OCI-LY7 (cell line): ENCODE measurements around the gene RAD54L2. TPM values are rescaled to one million over a fixed set of nuclear protein-coding genes. Genes with fewer than 3 reads are reported as not detected.
"Not testable (repeated sequence)": the region's sequence is repeated elsewhere in the genome, so short reads cannot be mapped to it uniquely, and the experiment has no call there.

Experiments used
- BruUV-seq: library from RNA; stranded (reverse); fragments of 400-500 nt; replicated peaks from 2 replicates; lab custom pipeline; 2021; lab: Mats Ljungman, UMichigan
- CTCF ChIA-PET: fragments of 300-600 bp; sonication (Branson Sonifier 250); formaldehyde crosslinking; loops from one replicate; lab custom pipeline; 2022; ENCODE audit warnings: antibody characterized with exemption; ENCODE audit not compliant: unreplicated experiment; lab: Charles Lee
- POLR2A ChIA-PET: fragments of 300-600 bp; sonication (Branson Sonifier 250); formaldehyde crosslinking; loops from one replicate; lab custom pipeline; 2022; ENCODE audit warnings: antibody characterized with exemption; lab: Charles Lee
- DNase-seq: peaks from one replicate; pipeline ENCODE4 v3.0.0-alpha.2; 2015; ENCODE audit warnings: low spot score
- H2AFZ ChIP-seq: fragments of 200-600 bp; sonication (generic), shearing (Covaris generic); 2 replicates; pipeline ENCODE4 v1.6.1; 2014; ENCODE audit warnings: mild to moderate bottlenecking, antibody characterized with exemption, low read length, moderate library complexity
- H3K27ac ChIP-seq: fragments of 200-600 bp; sonication (generic); 2 replicates; pipeline ENCODE4 v1.5.1; 2014; ENCODE audit warnings: mixed run types, low read depth, mild to moderate bottlenecking, moderate library complexity, low read length, inconsistent platforms; ENCODE audit not compliant: poor library complexity, severe bottlenecking
- H3K36me3 ChIP-seq: fragments of 200-600 bp; sonication (generic); 2 replicates; pipeline ENCODE4 v1.6.1; 2014; ENCODE audit warnings: mild to moderate bottlenecking, antibody characterized with exemption, low read length, moderate library complexity, mixed read lengths; ENCODE audit not compliant: insufficient read depth
- H3K4me1 ChIP-seq: fragments of 200-600 bp; sonication (generic); 2 replicates; pipeline ENCODE4 v1.5.1; 2014; ENCODE audit warnings: mild to moderate bottlenecking, low read length; ENCODE audit not compliant: insufficient read depth, poor library complexity, severe bottlenecking
- H3K4me2 ChIP-seq: fragments of 200-600 bp; sonication (generic); 2 replicates; pipeline ENCODE4 v1.6.1; 2014; ENCODE audit warnings: mild to moderate bottlenecking, low read length
- H3K4me3 ChIP-seq: fragments of 200-600 bp; sonication (generic); 2 replicates; pipeline ENCODE4 v1.5.1; 2014; ENCODE audit warnings: mild to moderate bottlenecking, low read depth, low read length; ENCODE audit not compliant: poor library complexity, severe bottlenecking
- H3K79me2 ChIP-seq: fragments of 200-600 bp; sonication (generic); 2 replicates; pipeline ENCODE4 v1.6.1; 2016; ENCODE audit warnings: low read depth, mild to moderate bottlenecking, low read length, moderate library complexity, mixed read lengths; ENCODE audit not compliant: insufficient read depth
- H3K9me2 ChIP-seq: fragments of 200-600 bp; sonication (generic); 2 replicates; pipeline ENCODE4 v1.6.1; 2016; ENCODE audit warnings: mild to moderate bottlenecking, low read length, mixed read lengths; ENCODE audit not compliant: insufficient read depth
- H3K9me3 ChIP-seq: fragments of 200-600 bp; sonication (generic); 2 replicates; pipeline ENCODE4 v1.6.1; 2014; ENCODE audit warnings: mild to moderate bottlenecking, mixed run types, low read length, mixed read lengths
- H4K20me1 ChIP-seq: fragments of 200-600 bp; sonication (generic); 2 replicates; pipeline ENCODE4 v1.6.1; 2014; ENCODE audit warnings: mild to moderate bottlenecking, antibody characterized with exemption, low read length, moderate library complexity, mixed read lengths; ENCODE audit not compliant: insufficient read depth
- EZH2phosphoT487 ChIP-seq: fragments of 200-600 bp; sonication (generic); IDR thresholded peaks from 2 replicates; pipeline ENCODE4 v1.6.1; 2018; ENCODE audit warnings: low read depth, borderline replicate concordance, mild to moderate bottlenecking, mixed run types, antibody characterized with exemption, low read length, moderate library complexity, mixed read lengths
- intact Hi-C: fragments of 100-400 bp; cut with micrococcal nuclease; formaldehyde crosslinking; loops from one replicate; pipeline ENCODE4 v1.10.0; 2022; ENCODE audit not compliant: unreplicated experiment
- total RNA-seq, 2 experiments: library from RNA; depleted of rRNA in 1 of 2; stranded (reverse); fragments of >200 nt in 1 of 2; shearing (Covaris generic) in 1 of 2; gene quantifications; 2 replicates each; pipeline ENCODE4 v1.2.3, GENCODE V29; 2014 to 2022
- TF ChIP-seq, protein P1 (sequence below): fragments of 200-600 bp; sonication (generic); conservative IDR thresholded peaks from 2 replicates; pipeline ENCODE4 v1.5.1; 2014; ENCODE audit warnings: mild to moderate bottlenecking, antibody characterized with exemption, low read length, moderate library complexity, mixed read lengths

RAD54L2 gene
- total RNA-seq, 2 experiments from 2014 or later = 15.0 to 34.0 TPM

DNA sequence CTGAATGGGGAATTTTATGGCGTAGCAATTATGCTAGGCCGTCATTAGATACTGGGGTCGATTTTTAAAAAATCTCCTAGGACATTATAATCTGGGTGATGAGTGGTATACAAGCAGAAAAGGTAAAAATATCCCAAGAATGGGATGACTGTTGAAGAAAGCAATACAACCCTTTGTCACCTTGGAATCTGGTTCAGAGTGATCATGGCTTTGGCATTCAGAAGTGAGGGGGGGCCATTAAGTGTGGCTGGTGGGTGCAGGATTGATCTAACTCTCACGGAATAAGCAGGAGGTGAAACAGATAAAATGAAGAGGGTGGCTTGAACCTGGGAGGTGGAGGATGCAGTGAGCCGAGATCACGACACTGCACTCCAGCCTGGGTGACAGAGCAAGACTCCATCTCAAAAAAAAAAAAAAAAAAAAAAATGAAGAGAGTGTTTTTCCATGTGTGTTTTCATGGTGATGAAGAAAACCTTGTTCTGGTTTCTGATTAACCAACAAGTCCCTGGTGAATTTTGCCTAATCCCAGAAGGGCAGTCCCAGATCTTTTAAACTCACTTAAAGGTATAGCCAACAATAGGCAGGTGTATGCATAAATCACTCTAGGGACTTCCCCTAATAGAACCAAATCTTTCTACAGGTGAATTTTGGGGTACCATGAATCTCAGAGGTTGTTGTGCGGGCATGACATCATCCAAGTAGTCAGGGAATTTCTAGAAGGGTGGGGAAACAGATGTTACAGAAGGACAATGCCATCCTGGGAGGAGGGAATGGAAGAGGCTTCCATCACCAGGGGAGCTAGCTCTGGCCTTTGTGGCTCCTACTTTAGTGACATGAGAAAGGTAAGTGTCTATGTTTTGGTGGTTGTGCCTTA is 3.1 kb upstream of the RAD54L2 start:
- Histone ChIP-seq H3K9me2 (no peaks in the 10 kb centered on the region), H3K4me1 (peaks cover 14% of the 10 kb centered on the region), H3K36me3 (no peaks in the 10 kb centered on the region), H3K4me3 (no peak overlapping the region), H3K79me2 (peaks cover 18% of the 10 kb centered on the region; the same call in 1 of the 2 replicates), H3K4me2 (no peak overlapping the region), H2AFZ (no peak overlapping the region), H3K27ac (no peak overlapping the region), H3K9me3 (no peaks in the 10 kb centered on the region), H4K20me1 (no peaks in the 10 kb centered on the region)
- no peak for DNase-seq
- no TSS peak for BruUV-seq
- TF ChIP-seq, protein P1, sequence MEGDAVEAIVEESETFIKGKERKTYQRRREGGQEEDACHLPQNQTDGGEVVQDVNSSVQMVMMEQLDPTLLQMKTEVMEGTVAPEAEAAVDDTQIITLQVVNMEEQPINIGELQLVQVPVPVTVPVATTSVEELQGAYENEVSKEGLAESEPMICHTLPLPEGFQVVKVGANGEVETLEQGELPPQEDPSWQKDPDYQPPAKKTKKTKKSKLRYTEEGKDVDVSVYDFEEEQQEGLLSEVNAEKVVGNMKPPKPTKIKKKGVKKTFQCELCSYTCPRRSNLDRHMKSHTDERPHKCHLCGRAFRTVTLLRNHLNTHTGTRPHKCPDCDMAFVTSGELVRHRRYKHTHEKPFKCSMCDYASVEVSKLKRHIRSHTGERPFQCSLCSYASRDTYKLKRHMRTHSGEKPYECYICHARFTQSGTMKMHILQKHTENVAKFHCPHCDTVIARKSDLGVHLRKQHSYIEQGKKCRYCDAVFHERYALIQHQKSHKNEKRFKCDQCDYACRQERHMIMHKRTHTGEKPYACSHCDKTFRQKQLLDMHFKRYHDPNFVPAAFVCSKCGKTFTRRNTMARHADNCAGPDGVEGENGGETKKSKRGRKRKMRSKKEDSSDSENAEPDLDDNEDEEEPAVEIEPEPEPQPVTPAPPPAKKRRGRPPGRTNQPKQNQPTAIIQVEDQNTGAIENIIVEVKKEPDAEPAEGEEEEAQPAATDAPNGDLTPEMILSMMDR = no peak
- no peak for TF ChIP-seq EZH2phosphoT487
- intact Hi-C loops = no loop called here
- CTCF ChIA-PET = no interaction called here
- POLR2A ChIA-PET = interaction anchor here (0.5 to 0.7 kb wide), 2 partner anchors 8 to 299 kb away, joined by 3 to 6 read pairs; no protein-coding TSS in a partner anchor

DNA sequence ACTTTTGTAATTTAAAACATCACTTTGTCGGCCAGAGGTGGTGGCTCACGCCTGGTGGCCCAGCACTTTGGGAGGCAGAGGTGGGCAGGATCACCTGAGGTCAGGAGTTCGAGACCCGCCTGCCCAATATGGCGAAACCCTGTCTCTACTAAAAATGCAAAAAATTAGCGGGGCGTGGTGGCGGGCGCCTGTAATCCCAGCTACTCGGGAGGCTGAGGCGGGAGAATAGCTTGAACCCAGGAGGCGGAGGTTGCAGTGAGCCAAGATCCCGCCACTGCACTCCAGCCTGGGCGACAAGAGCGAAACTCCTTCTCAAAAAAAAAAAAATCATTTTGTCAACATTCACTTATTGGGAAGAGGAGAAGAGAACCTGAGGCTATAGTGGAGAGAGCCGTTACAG is 888 bp upstream of the RAD54L2 start:
- H4K20me1 ChIP-seq, H3K9me3 ChIP-seq, DNase-seq, H3K9me2 ChIP-seq, H3K27ac ChIP-seq, BruUV-seq: not testable (repeated sequence)
- H3K36me3 ChIP-seq = peaks cover 12% of the 10 kb centered on the region; the same call in 1 of the 2 replicates
- H3K79me2 ChIP-seq = peaks cover 25% of the 10 kb centered on the region; the same call in 1 of the 2 replicates
- ChIA-PET POLR2A (interaction anchor here (0.8 to 1.4 kb wide), 3 partner anchors 16 to 135 kb away, joined by 3 to 9 read pairs (median 4); partner anchors contain the start of gene DCAF1), CTCF (interaction anchor here (1.2 to 1.9 kb wide), 2 partner anchors 16 to 36 kb away, joined by 3 to 6 read pairs; no protein-coding TSS in a partner anchor)
- peak overlapping the region; percentile 78 for H3K4me2 ChIP-seq
- H2AFZ ChIP-seq = peak overlapping the region; percentile 100
- H3K4me3 ChIP-seq = peak overlapping the region; percentile 94
- intact Hi-C loops = loop anchor here (2.0 kb wide), 1 partner anchor 921 kb away; the partner anchor contains the start of gene MAPKAPK3
- peaks cover 14% of the 10 kb centered on the region for H3K4me1 ChIP-seq

DNA sequence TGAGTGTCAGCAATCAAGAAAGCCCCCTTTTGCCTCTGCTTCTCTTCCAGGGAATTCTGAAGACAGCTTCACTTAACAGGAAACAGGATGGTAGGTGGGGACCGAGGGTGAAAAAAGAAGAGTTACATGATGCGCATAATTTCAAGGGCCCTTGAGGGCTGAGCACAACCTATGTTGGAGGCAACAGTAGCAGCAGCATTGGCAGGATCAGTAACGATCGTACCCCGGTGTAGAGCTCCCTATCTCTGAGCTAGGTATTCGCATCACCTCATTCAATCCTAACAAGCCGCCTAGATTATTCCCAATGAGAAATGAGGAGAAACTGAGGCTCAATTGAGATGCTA is 432 bp upstream of the RAD54L2 start:
- no peaks in the 10 kb centered on the region for H3K9me2 ChIP-seq
- ChIA-PET CTCF (interaction anchor here (1.2 to 1.9 kb wide), 2 partner anchors 16 to 37 kb away, joined by 3 to 6 read pairs; no protein-coding TSS in a partner anchor), POLR2A (interaction anchor here (0.5 to 1.4 kb wide), 6 partner anchors 17 to 134 kb away, joined by 3 to 9 read pairs (median 4); partner anchors contain the start of gene DCAF1)
- H3K4me2 ChIP-seq = peak overlapping the region; percentile 78
- H3K79me2 ChIP-seq = peaks cover 25% of the 10 kb centered on the region; the same call in 1 of the 2 replicates
- peaks cover 14% of the 10 kb centered on the region for H3K4me1 ChIP-seq
- DNase-seq = peak; percentile 27
- no peak for TF ChIP-seq EZH2phosphoT487
- TF ChIP-seq, protein P1 = no peak
- TSS peak; percentile 95 for BruUV-seq
- intact Hi-C loops = loop anchor here (2.0 kb wide), 1 partner anchor 921 kb away; the partner anchor contains the start of gene MAPKAPK3
- peaks cover 17% of the 10 kb centered on the region for H3K36me3 ChIP-seq
- peak overlapping the region; percentile 94 for H3K4me3 ChIP-seq
- peak overlapping the region; percentile 100 for H2AFZ ChIP-seq
- H3K9me3 ChIP-seq = no peaks in the 10 kb centered on the region
- no peak overlapping the region for H3K27ac ChIP-seq
- H4K20me1 ChIP-seq = no peaks in the 10 kb centered on the region
